ENCODE measurements around the gene FSTL5. TPM values are rescaled to one million over a fixed set of nuclear protein-coding genes. Genes with fewer than 3 reads are reported as not detected.

The FSTL5 gene
- total RNA-seq, 1 experiment from 2014 or later, result 0.55 TPM

DNA sequence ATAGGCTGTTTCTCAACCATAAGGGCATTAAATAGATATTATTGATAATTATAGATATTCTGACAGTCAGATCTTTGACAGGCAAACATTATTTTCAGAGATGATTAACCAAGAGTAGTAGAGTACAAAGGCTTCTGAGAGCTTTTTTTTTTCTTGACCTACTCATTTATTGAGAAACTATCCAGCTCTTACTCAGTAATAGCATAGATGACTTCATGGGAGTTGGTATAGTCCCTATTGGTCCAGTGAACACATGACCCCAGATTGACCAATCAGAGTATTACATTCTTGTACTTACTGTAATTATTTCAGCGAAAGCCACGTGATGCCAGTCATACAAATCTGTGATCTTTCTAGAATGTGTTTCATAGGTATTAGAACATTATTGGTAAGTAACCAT, 508.7 kb downstream of the FSTL5 start:
- no peaks in the 10 kb centered on the region for H3K4me1 Mint-ChIP-seq
- no peaks in the 10 kb centered on the region for H3K9me3 Mint-ChIP-seq
- H3K36me3 Mint-ChIP-seq, result no peaks in the 10 kb centered on the region
- DNase-seq (ENCODE audit: low spot score) (no peak), ATAC-seq (no peak)
- ChIA-PET CTCF (no interaction called here), POLR2A (no interaction called here)
- H3K27ac Mint-ChIP-seq, result no peak overlapping the region
- TF ChIP-seq MYBL2 (CRISPR knock-in tag; IDR thresholded peaks at IDR 0.05), result no peak
- no peak for TF ChIP-seq FOXP1 (CRISPR knock-in tag; IDR thresholded peaks at IDR 0.05; ENCODE audit: borderline replicate concordance)
- TF ChIP-seq ELF4 (CRISPR knock-in tag; IDR thresholded peaks at IDR 0.05; ENCODE audit: low read depth), result no peak
- H3K27me3 Mint-ChIP-seq (ENCODE audit: low read depth), result no peaks in the 10 kb centered on the region
- H3K4me3 Mint-ChIP-seq, result no peak overlapping the region

- POLR2A ChIA-PET, result no interaction called here
- ATAC-seq, result no peak
These were observed 510.1 kb downstream of the FSTL5 start for GRCh38 chr4:161653697-161654096.

More at GRCh38 chr4:161653697-161654096, 510.1 kb downstream of the FSTL5 start:
- no peak overlapping the region for H3K27ac Mint-ChIP-seq
- no peak for TF ChIP-seq NFE2L1 (CRISPR knock-in tag; IDR thresholded peaks at IDR 0.05)
- TF ChIP-seq KAT7 (CRISPR knock-in tag; IDR thresholded peaks at IDR 0.05; ENCODE audit: borderline replicate concordance), result no peak
- no peak for TF ChIP-seq ZBTB21 (CRISPR knock-in tag; IDR thresholded peaks at IDR 0.05; ENCODE audit: borderline replicate concordance)
- no peak for TF ChIP-seq ATF2 (CRISPR knock-in tag; IDR thresholded peaks at IDR 0.05; ENCODE audit: borderline replicate concordance, low read depth)
- TF ChIP-seq NR3C1 (CRISPR knock-in tag; conservative IDR thresholded peaks at IDR 0.05; ENCODE audit: low read depth), result no peak
- TF ChIP-seq IRF2 (CRISPR knock-in tag; IDR thresholded peaks at IDR 0.05; ENCODE audit: borderline replicate concordance, low read depth), result no peak
- no peak for TF ChIP-seq NFATC4 (CRISPR knock-in tag; IDR thresholded peaks at IDR 0.05)
- no peak for TF ChIP-seq MYBL2 (CRISPR knock-in tag; IDR thresholded peaks at IDR 0.05)
- TF ChIP-seq, protein P1, sequence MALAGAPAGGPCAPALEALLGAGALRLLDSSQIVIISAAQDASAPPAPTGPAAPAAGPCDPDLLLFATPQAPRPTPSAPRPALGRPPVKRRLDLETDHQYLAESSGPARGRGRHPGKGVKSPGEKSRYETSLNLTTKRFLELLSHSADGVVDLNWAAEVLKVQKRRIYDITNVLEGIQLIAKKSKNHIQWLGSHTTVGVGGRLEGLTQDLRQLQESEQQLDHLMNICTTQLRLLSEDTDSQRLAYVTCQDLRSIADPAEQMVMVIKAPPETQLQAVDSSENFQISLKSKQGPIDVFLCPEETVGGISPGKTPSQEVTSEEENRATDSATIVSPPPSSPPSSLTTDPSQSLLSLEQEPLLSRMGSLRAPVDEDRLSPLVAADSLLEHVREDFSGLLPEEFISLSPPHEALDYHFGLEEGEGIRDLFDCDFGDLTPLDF (CRISPR knock-in tag; IDR thresholded peaks at IDR 0.05), result no peak
- TF ChIP-seq NR1H2 (CRISPR knock-in tag; IDR thresholded peaks at IDR 0.05), result no peak
- TF ChIP-seq TCF7 (CRISPR knock-in tag; IDR thresholded peaks at IDR 0.05; ENCODE audit: low read depth), result no peak
- TF ChIP-seq CREB1 (CRISPR knock-in tag; IDR thresholded peaks at IDR 0.05), result no peak
- no peak for TF ChIP-seq CBFB (CRISPR knock-in tag; IDR thresholded peaks at IDR 0.05; ENCODE audit: low read depth)
- no peak for TF ChIP-seq ZNF281 (CRISPR knock-in tag; IDR thresholded peaks at IDR 0.05)
- no peak for TF ChIP-seq EMX1 (CRISPR knock-in tag; IDR thresholded peaks at IDR 0.05)
- no peak for TF ChIP-seq ZNF532 (CRISPR knock-in tag; IDR thresholded peaks at IDR 0.05; ENCODE audit: borderline replicate concordance)
- no peak for TF ChIP-seq NFYB (CRISPR knock-in tag; conservative IDR thresholded peaks at IDR 0.05; ENCODE audit: low read depth)
- TF ChIP-seq IRF1 (CRISPR knock-in tag; IDR thresholded peaks at IDR 0.05), result no peak
- no peak overlapping the region for H3K4me3 Mint-ChIP-seq
- H3K36me3 Mint-ChIP-seq, result no peaks in the 10 kb centered on the region
- peaks cover 5% of the 10 kb centered on the region for H3K9me3 Mint-ChIP-seq
- DNase-seq (ENCODE audit: low spot score), result no peak
- no peaks in the 10 kb centered on the region for H3K4me1 Mint-ChIP-seq
- no peaks in the 10 kb centered on the region for H3K27me3 Mint-ChIP-seq (ENCODE audit: low read depth)
- CTCF ChIA-PET, result no interaction called here
